NT2/D1 (cell line): Measurements from ENCODE around the gene BIRC5.

Experiments used
- DNase-seq: peaks from one replicate; pipeline ENCODE4 v3.0.0-alpha.2; 2011; ENCODE audit warnings: low read depth, low spot score
- H3K27me3 ChIP-seq: 2 replicates; pipeline ENCODE4 v1.6.0; 2011; ENCODE audit warnings: mild to moderate bottlenecking; ENCODE audit not compliant: insufficient read length, insufficient read depth
- H3K36me3 ChIP-seq: 2 replicates; pipeline ENCODE4 v1.6.1; 2011; ENCODE audit warnings: mild to moderate bottlenecking, low read length, mixed read lengths; ENCODE audit not compliant: insufficient read depth, insufficient read length
- H3K4me1 ChIP-seq: 2 replicates; pipeline ENCODE4 v1.5.1; 2011; ENCODE audit not compliant: insufficient read depth, insufficient read length
- H3K4me3 ChIP-seq: 2 replicates; pipeline ENCODE4 v1.5.1; 2011; ENCODE audit warnings: low read depth; ENCODE audit not compliant: insufficient read length
- H3K9ac ChIP-seq: 2 replicates; pipeline ENCODE4 v1.6.0; 2011; ENCODE audit warnings: low read depth; ENCODE audit not compliant: insufficient read length
- H3K9me3 ChIP-seq: 2 replicates; pipeline ENCODE4 v1.5.1; 2011; ENCODE audit warnings: mild to moderate bottlenecking, low read length; ENCODE audit not compliant: insufficient read depth
- SUZ12 ChIP-seq: IDR thresholded peaks from 2 replicates; pipeline ENCODE4 v1.6.1; 2011; ENCODE audit not compliant: insufficient read length, insufficient read depth; ENCODE audit errors: extremely low read depth
- YY1 ChIP-seq: IDR thresholded peaks from 2 replicates; pipeline ENCODE4 v1.6.1; 2011; ENCODE audit not compliant: insufficient read length, insufficient read depth
- ZNF274 ChIP-seq: IDR thresholded peaks from 2 replicates; pipeline ENCODE4 v1.6.1; 2011; ENCODE audit warnings: mild to moderate bottlenecking, low read depth, low read length

BIRC5 gene

GRCh38 chr17:78265121-78265520 is 51.1 kb downstream of the BIRC5 start:
- peaks cover 31% of the 10 kb centered on the region for H3K4me1 ChIP-seq
- H3K27me3 ChIP-seq = peaks cover 19% of the 10 kb centered on the region
- H3K9me3 ChIP-seq = no peaks in the 10 kb centered on the region
- no peak for DNase-seq
- no peaks in the 10 kb centered on the region for H3K36me3 ChIP-seq
- no peak overlapping the region for H3K4me3 ChIP-seq
- TF ChIP-seq ZNF274 = no peak
- TF ChIP-seq SUZ12 = no peak
- no peak overlapping the region for H3K9ac ChIP-seq

DNA sequence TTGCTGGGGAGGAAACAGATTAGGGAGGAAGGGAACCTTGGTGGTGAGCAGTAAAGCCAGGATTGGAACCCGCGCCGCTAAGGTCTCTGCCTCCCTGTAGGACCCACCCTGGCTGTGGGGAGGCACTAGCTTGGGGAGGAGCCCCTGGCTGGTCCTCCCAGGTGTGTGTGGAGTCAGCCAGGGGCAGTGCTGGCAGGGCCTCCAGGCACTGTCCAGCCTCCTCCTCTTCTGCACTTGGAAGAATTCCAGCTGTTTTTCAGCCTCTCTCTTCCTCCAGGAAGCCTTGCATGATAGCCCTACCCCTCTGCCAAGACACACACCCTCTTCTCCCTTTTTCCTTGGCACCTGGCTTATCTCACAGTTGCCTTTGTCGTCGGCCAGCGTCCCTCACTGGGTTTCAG is 52.2 kb downstream of the BIRC5 start:
- H3K9me3 ChIP-seq = no peaks in the 10 kb centered on the region
- no peaks in the 10 kb centered on the region for H3K36me3 ChIP-seq
- no peak overlapping the region for H3K9ac ChIP-seq
- H3K4me1 ChIP-seq = peaks cover 38% of the 10 kb centered on the region
- TF ChIP-seq SUZ12 = no peak
- TF ChIP-seq YY1 = no peak
- TF ChIP-seq ZNF274 = no peak
- no peak overlapping the region for H3K4me3 ChIP-seq
- no peak for DNase-seq
- peaks cover 21% of the 10 kb centered on the region for H3K27me3 ChIP-seq

DNA sequence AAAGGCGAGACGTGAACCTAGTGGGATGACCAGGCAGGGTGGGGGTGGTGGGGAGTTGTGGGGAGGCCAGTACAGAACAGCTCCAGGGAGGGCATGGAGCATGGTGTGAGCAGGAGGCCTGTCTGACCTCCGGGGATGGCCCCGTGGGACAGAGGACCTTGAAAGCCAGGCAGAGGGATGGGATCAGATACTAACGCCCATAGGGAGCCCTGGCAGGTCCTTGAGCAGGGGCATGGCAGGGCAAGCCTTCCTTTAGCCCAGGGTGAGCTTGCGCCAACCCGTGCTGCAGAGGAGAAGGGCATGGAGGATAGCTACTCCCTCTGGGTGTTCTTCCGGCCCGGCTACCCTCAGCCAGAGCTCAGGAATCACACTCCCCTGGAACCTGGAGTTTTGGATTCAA is 52.7 kb downstream of the BIRC5 start:
- DNase-seq = no peak

GRCh38 chr17:78267253-78268073 is 53.4 kb downstream of the BIRC5 start:
- H3K4me3 ChIP-seq = no peak overlapping the region
- H3K27me3 ChIP-seq = peaks cover 27% of the 10 kb centered on the region
- TF ChIP-seq SUZ12 = no peak
- no peak for TF ChIP-seq YY1
- no peak for TF ChIP-seq ZNF274
- H3K9me3 ChIP-seq = no peaks in the 10 kb centered on the region
- peak overlapping the region; percentile 64 for H3K9ac ChIP-seq
- peaks cover 44% of the 10 kb centered on the region for H3K4me1 ChIP-seq
- no peaks in the 10 kb centered on the region for H3K36me3 ChIP-seq
- DNase-seq = no peak

More for the DNA sequence above, 52.7 kb downstream of the BIRC5 start:
- Histone ChIP-seq H3K9me3 (no peaks in the 10 kb centered on the region), H3K4me3 (no peak overlapping the region), H3K36me3 (no peaks in the 10 kb centered on the region), H3K9ac (no peak overlapping the region), H3K4me1 (peaks cover 43% of the 10 kb centered on the region), H3K27me3 (peaks cover 26% of the 10 kb centered on the region)
- TF ChIP-seq YY1 (no peak), SUZ12 (no peak), ZNF274 (no peak)

DNA sequence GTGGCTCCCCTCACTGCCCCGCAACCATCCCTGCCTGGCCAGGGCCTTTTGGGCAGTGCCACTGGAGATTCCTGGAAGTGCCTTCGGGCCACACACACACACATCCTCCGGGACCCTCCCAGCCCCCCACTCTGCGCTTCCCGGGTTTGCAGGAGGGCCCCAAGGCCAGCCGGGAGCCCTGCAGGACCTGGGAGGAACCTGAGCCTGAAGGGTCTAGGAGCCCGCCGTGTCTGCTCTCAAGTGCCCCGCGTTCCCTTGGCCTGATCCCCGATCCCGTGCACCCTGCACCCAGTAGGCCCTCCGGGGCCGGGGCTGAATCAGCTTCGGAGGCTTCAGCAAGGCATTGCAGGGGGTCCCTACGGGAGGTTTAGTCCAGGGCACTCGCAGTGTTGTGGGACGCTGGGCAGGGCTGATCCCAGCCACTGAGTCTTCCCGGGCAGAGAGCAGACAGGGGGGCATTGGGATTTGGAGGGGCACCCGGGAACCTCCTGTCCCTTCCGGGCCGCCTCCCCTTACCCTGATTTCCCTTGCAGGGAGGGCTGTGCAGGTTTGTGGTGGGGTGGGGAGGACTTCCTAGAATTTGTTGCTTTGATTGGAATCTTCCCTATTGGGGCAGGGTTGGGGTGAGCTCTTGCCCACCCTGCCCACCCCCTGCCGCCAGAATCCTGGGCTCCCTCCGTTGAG is 54.3 kb downstream of the BIRC5 start:
- Histone ChIP-seq H3K9ac (peak overlapping the region; percentile 78), H3K9me3 (no peaks in the 10 kb centered on the region), H3K36me3 (no peaks in the 10 kb centered on the region), H3K4me1 (peaks cover 44% of the 10 kb centered on the region), H3K27me3 (peaks cover 27% of the 10 kb centered on the region), H3K4me3 (no peak overlapping the region)
- TF ChIP-seq SUZ12 (no peak), ZNF274 (no peak), YY1 (no peak)
- DNase-seq = no peak

DNA sequence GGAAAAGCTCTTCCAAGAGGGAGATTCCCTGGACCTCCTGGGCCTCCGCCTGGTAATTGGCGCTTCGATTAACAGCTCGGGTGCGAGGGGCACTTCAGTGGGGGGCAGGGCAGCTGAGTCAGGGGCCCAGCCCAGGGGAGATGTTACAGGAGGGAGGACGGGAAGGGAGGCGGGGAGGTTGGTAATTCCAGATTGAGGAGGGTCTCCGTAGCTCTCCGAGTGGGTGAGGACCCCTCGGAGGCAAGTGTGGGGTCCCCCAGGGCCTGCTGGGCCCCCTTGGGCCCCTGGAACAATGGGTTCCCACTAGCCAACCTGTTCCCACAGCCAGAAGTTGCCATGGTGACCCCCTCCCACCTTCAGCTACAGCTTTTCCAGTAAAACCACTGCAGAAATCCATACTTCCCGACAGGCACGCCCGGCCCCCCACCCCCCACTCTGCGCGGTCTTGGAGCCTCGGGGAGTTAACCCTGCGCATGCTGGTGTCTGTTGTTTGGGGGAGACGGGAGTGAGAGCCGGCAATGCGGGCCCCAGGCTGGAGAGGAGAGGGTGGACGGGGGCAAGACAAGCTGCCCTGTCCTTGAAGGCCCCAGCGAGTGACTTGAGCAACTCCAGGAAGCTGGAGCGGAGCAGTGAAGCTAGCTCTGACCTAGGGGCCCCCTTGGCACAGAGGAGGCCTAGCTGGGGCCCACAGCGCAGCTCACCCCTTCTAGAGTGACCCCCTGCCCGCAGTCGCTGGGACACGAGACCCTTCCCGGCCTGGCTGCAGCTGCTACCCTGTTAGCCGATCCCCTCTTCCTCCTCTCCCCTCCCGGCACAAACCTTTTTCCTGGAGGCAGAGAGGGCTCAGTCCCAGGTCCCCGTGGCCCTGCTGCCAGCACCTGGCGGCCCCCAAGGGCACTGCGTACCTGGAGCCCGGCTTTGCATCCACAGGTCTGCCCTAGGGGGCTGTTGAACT is 55.2 kb downstream of the BIRC5 start:
- Histone ChIP-seq H3K4me3 (peak overlapping the region; percentile 24), H3K9ac (peak overlapping the region; percentile 78), H3K9me3 (peaks cover 3% of the 10 kb centered on the region; the same call in 1 of the 2 replicates), H3K36me3 (no peaks in the 10 kb centered on the region), H3K4me1 (peaks cover 44% of the 10 kb centered on the region), H3K27me3 (peaks cover 27% of the 10 kb centered on the region)
- TF ChIP-seq YY1 (no peak), ZNF274 (no peak), SUZ12 (no peak)
- no peak for DNase-seq
